ENCODE results near the gene MUS81. TPM values are rescaled to one million over a fixed set of nuclear protein-coding genes. Genes with fewer than 3 reads are reported as not detected.
A peak's percentile ranks its signal among the peaks of the same experiment; 100 is the strongest.

The MUS81 gene
- total RNA-seq, 1 donor from 2014 or later, result 36.8 TPM

DNA sequence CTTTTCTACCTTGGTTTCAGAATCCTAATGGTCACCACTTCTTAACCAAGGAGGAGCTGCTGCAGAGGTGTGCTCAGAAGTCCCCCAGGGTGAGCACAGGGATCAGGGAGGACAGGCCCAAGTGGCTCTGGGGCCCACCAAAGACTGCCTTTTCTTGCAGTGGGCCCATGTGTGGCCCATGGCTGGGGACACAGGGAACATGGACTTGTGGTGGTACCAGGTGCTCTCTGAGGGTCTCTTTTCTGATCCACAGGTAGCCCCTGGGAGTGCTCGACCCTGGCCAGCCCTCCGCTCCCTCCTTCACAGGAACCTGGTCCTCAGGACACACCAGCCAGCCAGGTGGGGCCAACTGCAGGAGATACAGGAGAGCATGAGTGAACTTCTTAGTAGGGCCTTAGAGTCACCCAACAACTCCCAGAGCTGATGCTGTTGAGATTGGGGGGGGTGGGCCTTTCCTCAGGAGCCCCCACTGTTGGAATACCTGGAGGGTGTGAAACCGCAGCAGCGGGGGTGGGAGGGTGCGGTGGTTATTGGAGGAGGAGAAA, 2.0 kb downstream of the MUS81 start:
- Histone ChIP-seq H3K27ac (no peak overlapping the region), H3F3A (ENCODE audit: low read depth) (peaks cover 44% of the 10 kb centered on the region), H3K9me3 (ENCODE audit: low read depth) (no peaks in the 10 kb centered on the region), H3K4me3 (no peak overlapping the region), H3K4me2 (no peak overlapping the region), H3K9ac (no peak overlapping the region), H3K36me3 (no peaks in the 10 kb centered on the region), H3K79me2 (ENCODE audit: low read depth) (peaks cover 23% of the 10 kb centered on the region), H3K27me3 (no peaks in the 10 kb centered on the region), H2AFZ (replicated peaks) (no peak overlapping the region), H4K20me1 (ENCODE audit: low read depth) (peaks cover 20% of the 10 kb centered on the region), H3K4me1 (peaks cover 6% of the 10 kb centered on the region)
- peaks cover 27% of the 10 kb centered on the region for H3K4me1 Mint-ChIP-seq
- H3K4me3 Mint-ChIP-seq, result peak overlapping the region; percentile 95
- peak; percentile 1 for DNase-seq (ENCODE audit: low spot score)
- no peak overlapping the region for H3K27ac Mint-ChIP-seq
- TF ChIP-seq, protein P1, sequence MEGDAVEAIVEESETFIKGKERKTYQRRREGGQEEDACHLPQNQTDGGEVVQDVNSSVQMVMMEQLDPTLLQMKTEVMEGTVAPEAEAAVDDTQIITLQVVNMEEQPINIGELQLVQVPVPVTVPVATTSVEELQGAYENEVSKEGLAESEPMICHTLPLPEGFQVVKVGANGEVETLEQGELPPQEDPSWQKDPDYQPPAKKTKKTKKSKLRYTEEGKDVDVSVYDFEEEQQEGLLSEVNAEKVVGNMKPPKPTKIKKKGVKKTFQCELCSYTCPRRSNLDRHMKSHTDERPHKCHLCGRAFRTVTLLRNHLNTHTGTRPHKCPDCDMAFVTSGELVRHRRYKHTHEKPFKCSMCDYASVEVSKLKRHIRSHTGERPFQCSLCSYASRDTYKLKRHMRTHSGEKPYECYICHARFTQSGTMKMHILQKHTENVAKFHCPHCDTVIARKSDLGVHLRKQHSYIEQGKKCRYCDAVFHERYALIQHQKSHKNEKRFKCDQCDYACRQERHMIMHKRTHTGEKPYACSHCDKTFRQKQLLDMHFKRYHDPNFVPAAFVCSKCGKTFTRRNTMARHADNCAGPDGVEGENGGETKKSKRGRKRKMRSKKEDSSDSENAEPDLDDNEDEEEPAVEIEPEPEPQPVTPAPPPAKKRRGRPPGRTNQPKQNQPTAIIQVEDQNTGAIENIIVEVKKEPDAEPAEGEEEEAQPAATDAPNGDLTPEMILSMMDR (IDR thresholded peaks at IDR 0.05), result no peak
- TF ChIP-seq EZH2phosphoT487 (IDR thresholded peaks at IDR 0.05) (no peak), EZH2 (IDR thresholded peaks at IDR 0.05) (no peak)
- peaks cover 10% of the 10 kb centered on the region for H3K36me3 Mint-ChIP-seq
- peaks cover 16% of the 10 kb centered on the region for H3K27me3 Mint-ChIP-seq (ENCODE audit: insufficient read depth, low read depth)
- no peaks in the 10 kb centered on the region for H3K9me3 Mint-ChIP-seq

DNA sequence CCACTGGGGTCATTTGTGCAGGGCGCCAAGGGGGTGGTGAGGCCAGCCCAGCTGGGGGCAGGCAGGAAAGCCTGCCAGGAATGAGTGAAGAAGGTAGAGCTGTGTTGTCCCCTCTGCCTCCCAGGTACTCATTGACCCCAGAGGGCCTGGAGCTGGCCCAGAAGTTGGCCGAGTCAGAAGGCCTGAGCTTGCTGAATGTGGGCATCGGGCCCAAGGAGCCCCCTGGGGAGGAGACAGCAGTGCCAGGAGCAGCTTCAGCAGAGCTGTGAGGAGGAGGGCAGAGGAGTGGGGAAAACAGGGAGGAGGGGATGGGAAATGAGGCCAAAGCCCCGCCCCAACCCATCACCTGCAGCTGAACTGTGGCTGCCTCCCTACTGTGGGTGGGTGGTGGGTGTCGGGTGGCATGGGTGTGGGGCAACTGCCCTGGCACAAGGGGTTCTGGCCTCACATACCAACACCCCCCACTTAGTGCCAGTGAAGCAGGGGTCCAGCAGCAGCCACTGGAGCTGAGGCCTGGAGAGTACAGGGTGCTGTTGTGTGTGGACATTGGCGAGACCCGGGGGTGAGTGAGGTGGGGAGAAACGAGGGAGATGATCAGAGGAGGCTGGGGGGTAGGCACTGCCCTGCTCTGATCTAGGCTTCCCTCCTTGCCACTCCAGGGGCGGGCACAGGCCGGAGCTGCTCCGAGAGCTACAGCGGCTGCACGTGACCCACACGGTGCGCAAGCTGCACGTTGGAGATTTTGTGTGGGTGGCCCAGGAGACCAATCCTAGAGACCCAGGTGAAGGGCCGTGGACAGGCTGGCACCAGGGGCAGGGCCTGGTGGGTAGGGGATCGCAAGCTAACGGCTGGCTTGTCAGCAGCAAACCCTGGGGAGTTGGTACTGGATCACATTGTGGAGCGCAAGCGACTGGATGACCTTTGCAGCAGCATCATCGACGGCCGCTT, 3.0 kb downstream of the MUS81 start:
- peak; percentile 1 for DNase-seq (ENCODE audit: low spot score)
- Mint-ChIP-seq H3K4me3 (peak overlapping the region; percentile 63), H3K9me3 (no peaks in the 10 kb centered on the region), H3K27ac (no peak overlapping the region), H3K4me1 (peaks cover 34% of the 10 kb centered on the region), H3K36me3 (peaks cover 10% of the 10 kb centered on the region), H3K27me3 (ENCODE audit: insufficient read depth, low read depth) (peaks cover 18% of the 10 kb centered on the region)
- Histone ChIP-seq H3F3A (ENCODE audit: low read depth) (peaks cover 45% of the 10 kb centered on the region), H3K4me2 (no peak overlapping the region), H3K4me3 (no peak overlapping the region), H3K27ac (no peak overlapping the region), H3K79me2 (ENCODE audit: low read depth) (peaks cover 16% of the 10 kb centered on the region), H3K9me3 (ENCODE audit: low read depth) (no peaks in the 10 kb centered on the region), H3K36me3 (no peaks in the 10 kb centered on the region), H4K20me1 (ENCODE audit: low read depth) (peaks cover 19% of the 10 kb centered on the region), H3K27me3 (no peaks in the 10 kb centered on the region), H3K9ac (no peak overlapping the region), H2AFZ (replicated peaks) (no peak overlapping the region), H3K4me1 (peaks cover 6% of the 10 kb centered on the region)
- TF ChIP-seq, protein P1 (IDR thresholded peaks at IDR 0.05), result no peak
- TF ChIP-seq EZH2phosphoT487 (IDR thresholded peaks at IDR 0.05), result no peak
- TF ChIP-seq EZH2 (IDR thresholded peaks at IDR 0.05), result no peak

DNA sequence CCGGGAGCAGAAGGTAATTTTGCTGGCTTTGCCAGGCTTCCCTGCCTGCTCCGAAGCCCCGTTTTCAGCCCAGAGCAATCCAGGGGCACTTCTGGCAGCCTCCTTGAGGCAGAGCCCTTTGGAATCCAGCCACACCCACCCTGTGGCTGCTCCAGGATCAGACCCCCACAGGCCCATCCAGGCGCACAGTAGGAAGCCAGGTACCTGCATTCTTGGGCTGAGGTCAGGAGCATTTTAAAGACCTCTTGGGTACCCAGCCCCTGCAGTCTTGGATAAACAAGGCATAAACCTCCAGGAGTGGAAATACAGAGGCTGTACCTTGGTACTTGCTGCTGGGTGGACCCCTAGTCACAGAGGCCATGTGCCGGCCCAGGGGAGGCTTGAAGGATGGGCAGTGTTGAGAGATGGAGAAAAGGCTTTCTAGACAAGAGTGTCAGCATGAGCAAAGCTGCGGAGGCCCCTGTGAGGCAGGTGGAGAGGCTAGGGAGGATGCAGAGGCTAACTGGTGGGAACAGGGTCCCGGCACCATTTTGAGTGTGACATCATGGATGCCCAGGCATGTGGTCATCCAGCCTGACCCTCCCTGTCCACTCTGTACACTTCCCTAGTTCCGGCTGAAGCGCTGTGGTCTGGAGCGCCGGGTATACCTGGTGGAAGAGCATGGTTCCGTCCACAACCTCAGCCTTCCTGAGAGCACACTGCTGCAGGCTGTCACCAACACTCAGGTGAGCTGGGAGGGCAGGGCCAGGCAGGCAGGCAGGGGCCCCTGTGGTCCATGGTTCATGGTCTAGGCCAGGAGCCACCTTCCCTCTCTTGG, 3.9 kb downstream of the MUS81 start:
- no peaks in the 10 kb centered on the region for H3K9me3 Mint-ChIP-seq
- H4K20me1 ChIP-seq (ENCODE audit: low read depth), result peaks cover 19% of the 10 kb centered on the region
- no peak overlapping the region for H3K27ac ChIP-seq
- H3K36me3 ChIP-seq, result no peaks in the 10 kb centered on the region
- no peak overlapping the region for H3K4me3 ChIP-seq
- no peak overlapping the region for H3K4me3 Mint-ChIP-seq
- H3K4me2 ChIP-seq, result no peak overlapping the region
- H2AFZ ChIP-seq (replicated peaks), result no peak overlapping the region
- H3K27ac Mint-ChIP-seq, result no peak overlapping the region
- no peak overlapping the region for H3K9ac ChIP-seq
- H3K27me3 Mint-ChIP-seq (ENCODE audit: insufficient read depth, low read depth), result peaks cover 21% of the 10 kb centered on the region
- H3K4me1 ChIP-seq, result peaks cover 6% of the 10 kb centered on the region
- H3F3A ChIP-seq (ENCODE audit: low read depth), result peaks cover 37% of the 10 kb centered on the region
- H3K27me3 ChIP-seq, result no peaks in the 10 kb centered on the region
- peaks cover 16% of the 10 kb centered on the region for H3K79me2 ChIP-seq (ENCODE audit: low read depth)
- peaks cover 10% of the 10 kb centered on the region for H3K36me3 Mint-ChIP-seq
- no peaks in the 10 kb centered on the region for H3K9me3 ChIP-seq (ENCODE audit: low read depth)
- TF ChIP-seq EZH2phosphoT487 (IDR thresholded peaks at IDR 0.05) (no peak), EZH2 (IDR thresholded peaks at IDR 0.05) (no peak)
- TF ChIP-seq, protein P1 (IDR thresholded peaks at IDR 0.05), result no peak
- H3K4me1 Mint-ChIP-seq, result peaks cover 32% of the 10 kb centered on the region
- peak; percentile 0 for DNase-seq (ENCODE audit: low spot score)
